ENCODE data around the gene CNTNAP5. TPM values are rescaled to one million over a fixed set of nuclear protein-coding genes. Genes with fewer than 3 reads are reported as not detected.

Gene CNTNAP5
- total and polyA plus RNA-seq, 2 of the 8 experiments (the other 6 are each of a cell fraction or from before 2014, with no cell fraction given), result 0.11 to 0.76 TPM

GRCh38 chr2:124121106-124121505, 96.0 kb downstream of the CNTNAP5 start (continued):
- TF ChIP-seq, protein P1, sequence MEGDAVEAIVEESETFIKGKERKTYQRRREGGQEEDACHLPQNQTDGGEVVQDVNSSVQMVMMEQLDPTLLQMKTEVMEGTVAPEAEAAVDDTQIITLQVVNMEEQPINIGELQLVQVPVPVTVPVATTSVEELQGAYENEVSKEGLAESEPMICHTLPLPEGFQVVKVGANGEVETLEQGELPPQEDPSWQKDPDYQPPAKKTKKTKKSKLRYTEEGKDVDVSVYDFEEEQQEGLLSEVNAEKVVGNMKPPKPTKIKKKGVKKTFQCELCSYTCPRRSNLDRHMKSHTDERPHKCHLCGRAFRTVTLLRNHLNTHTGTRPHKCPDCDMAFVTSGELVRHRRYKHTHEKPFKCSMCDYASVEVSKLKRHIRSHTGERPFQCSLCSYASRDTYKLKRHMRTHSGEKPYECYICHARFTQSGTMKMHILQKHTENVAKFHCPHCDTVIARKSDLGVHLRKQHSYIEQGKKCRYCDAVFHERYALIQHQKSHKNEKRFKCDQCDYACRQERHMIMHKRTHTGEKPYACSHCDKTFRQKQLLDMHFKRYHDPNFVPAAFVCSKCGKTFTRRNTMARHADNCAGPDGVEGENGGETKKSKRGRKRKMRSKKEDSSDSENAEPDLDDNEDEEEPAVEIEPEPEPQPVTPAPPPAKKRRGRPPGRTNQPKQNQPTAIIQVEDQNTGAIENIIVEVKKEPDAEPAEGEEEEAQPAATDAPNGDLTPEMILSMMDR (IDR thresholded peaks at IDR 0.05; ENCODE audit: control extremely low read depth in 1 of 3, insufficient read depth in 1 of 3, low read depth in 1 of 3, low read length in 3 of 3), result no peak
- no peak for TF ChIP-seq CHD2 (IDR thresholded peaks at IDR 0.05; ENCODE audit: low read length)
- no peak for TF ChIP-seq CBX5 (IDR thresholded peaks at IDR 0.05; ENCODE audit: low read depth, low read length)
- no peak for TF ChIP-seq RNF2 (IDR thresholded peaks at IDR 0.05; ENCODE audit: borderline replicate concordance, low read depth, low read length, missing control alignments, poor library complexity, severe bottlenecking)

All from H1 (cell line).